CD4-positive, alpha-beta T cell treated with Interferon gamma for 1 hour (primary cell): ENCODE measurements around the gene CSTPP1.
A peak's percentile ranks its signal among the peaks of the same experiment; 100 is the strongest.

Experiments used
- DNase-seq: peaks from one replicate; pipeline ENCODE4 v3.0.0-alpha.2; 2020

The CSTPP1 gene, protein sequence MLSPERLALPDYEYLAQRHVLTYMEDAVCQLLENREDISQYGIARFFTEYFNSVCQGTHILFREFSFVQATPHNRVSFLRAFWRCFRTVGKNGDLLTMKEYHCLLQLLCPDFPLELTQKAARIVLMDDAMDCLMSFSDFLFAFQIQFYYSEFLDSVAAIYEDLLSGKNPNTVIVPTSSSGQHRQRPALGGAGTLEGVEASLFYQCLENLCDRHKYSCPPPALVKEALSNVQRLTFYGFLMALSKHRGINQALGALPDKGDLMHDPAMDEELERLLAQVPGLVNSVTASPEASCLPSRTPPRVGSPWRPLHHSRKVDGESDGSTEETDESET

DNA sequence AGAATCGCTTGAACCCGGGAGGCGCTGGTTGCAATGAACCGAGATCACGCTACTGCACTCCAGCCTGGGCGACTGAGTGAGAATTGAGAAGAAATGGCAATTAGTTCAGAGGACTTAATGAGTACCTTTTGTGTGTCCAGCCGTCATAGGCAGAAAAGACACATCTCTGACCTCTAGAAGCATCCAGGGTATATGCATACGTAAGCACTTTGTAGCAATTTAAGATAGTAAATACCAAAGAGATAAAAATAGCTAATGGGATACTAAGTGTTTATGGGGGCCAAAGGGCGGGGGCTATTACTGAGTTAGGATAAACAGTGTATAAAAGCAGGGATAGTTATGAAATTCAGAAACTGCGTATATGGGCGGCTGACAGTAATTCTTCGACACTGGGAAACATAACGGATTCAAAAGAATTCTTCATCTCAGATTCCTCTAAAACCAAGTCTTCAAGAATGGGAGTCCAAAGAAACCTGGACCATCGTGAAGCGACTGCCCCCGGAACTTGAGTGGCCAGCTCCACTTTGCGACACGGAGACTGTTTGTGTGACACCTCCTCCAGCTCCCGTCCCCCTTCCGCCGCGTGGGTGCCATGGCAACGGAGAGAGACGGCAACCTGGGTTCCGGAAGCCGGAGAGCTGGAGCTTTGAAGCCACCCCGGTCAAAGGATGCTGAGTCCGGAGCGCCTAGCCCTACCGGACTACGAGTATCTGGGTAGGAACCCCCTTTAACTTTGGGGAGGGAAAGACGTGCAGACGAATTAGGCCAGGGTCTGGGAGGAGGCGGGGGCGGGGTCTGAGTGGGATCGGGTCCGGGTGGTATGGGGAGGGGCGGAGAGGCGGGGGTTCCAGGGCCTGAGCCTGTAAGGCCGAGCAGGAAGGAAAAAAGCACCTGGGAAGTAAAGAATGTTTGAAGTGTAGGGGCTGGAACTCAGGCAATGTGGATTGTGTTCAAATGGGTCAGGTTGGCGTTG lies at the start of gene CSTPP1:
CSTPP1 (plus strand) TSS at position 624 of the 973 bp plus-strand sequence; CDS start at position 669, 45 bp downstream.
- peak; percentile 89 for DNase-seq

DNA sequence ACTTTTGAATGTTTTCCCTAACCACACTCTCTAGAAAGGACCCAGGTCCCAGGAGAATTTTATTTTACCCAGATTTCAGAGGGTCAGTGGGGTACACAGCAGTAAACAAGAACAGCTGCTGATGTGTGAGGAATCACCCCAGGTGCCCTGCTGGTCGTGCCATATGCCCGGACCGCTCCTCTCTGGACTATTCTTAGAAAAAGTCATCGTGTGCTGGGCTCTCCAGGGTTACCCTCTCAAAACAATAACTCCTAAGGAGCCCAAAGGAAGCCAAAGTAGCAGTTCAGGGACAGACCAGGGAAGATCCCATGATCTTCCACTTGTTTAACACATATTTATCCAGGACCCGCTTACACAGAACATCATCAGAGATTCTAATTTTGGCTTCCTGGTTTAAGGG lies 47.9 kb upstream of the CSTPP1 start:
- DNase-seq: no peak

DNA sequence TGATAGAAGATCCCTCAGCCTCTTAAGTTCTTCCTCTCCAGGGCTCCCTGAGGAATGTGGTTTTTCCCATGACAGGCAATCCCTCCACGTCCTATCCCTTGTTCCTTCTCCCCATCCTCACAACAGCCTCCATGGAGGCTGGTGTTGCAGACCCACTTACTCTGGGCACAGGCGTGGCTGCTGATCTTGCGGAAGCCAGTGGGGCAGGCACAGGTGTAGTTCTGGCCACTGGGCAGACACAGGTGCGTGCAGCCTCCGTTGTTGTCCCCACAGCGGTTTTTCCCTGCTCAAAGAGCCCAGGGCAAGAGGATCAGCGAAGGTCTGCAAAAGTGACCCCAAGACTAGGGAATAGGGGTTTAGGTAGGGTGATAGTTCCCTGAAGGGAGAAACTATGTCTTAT lies 47.3 kb upstream of the CSTPP1 start:
- no peak for DNase-seq

DNA sequence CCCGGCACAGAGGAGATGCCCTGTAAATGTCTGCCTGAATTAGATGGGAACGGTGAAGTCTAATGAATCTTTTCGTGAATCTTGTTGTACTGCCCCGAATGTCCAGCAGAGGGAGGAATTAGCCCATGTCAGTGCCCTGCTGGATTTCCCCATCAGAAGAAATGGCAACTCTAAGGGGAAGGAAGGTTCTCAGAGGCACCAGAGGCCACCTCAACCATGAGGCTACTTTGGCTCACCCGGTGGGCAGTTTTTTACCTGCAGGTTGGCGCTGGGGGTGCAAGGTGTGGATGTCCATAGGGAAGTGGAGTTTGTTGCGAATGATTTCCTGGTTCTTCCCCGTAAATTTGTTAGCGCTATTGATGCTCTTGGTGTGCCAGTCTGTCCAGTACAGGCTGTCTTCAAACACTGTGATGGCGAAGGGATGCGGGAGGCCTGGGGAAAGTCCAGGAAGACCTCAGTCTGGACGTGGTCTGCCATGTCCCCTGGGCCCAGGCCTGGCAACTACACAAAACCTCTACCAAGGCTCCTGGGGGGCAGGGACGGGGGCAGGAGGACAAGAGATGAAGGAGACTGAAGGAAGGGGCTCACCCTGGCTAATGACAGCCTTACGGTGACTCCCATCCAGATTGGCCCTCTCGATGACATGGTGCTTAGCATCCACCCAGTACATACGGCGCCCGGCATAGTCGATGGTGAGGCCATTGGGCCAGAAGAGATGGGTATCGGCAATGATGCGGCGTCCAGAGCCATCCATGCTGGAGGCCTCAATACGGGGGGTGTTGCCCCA lies 46.7 kb upstream of the CSTPP1 start:
- peak; percentile 56 for DNase-seq

DNA sequence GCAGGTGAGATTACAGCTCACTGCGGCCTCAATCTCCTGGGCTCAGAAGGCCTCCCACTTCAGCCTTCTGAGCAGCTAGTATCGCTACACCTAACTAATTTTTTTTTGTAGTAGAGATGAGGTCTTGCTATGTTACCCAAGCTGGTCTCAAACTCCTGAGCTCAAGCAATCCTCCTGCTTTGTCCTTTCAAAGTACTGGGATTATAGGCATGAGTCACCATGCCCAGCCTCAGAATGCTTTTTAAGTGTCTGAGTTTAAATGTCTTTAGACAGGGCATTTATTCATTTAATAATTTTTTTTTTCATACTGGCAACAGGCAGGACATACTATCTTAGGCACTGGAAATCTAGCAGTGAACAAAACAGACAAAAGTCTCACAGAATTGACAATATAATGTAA lies 45.9 kb upstream of the CSTPP1 start:
- DNase-seq: no peak

DNA sequence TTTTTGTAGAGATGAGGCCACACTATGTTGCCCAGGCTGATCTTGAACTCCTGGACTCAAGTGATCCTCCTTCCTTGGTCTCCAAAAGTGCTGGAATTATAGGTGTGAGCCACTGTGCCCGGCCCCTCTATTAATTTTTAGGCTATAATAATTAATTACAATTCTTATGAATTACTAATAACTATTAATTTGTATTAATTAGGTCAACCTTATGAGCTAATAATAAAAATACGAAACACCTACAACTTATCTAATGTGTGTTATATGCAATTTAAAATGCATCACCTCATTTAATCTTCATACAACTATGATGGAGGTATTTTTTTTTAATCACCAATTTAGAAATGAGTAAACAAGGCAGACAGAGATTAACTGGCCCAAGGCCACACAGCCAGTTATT lies 44.5 kb upstream of the CSTPP1 start:
- DNase-seq: no peak

DNA sequence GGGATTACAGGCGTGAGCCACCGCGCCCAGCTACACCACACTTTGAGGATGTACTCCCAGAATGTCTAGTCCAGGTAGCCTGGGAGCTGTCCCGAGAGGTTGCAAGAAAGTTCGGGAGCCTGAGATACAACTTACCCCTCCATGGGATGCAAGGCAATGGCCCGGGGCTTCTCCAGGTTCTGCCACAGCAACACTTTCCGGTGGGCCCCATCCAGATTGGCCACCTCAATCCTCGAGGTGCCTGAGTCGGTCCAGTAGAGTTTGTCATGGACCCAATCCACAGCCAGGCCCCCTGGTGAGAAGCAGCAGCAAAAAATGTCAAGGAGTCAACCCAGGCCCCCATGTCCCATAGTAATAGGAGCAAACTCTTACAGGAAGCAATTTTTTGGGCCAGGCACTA lies 43.7 kb upstream of the CSTPP1 start:
- DNase-seq: no peak

DNA sequence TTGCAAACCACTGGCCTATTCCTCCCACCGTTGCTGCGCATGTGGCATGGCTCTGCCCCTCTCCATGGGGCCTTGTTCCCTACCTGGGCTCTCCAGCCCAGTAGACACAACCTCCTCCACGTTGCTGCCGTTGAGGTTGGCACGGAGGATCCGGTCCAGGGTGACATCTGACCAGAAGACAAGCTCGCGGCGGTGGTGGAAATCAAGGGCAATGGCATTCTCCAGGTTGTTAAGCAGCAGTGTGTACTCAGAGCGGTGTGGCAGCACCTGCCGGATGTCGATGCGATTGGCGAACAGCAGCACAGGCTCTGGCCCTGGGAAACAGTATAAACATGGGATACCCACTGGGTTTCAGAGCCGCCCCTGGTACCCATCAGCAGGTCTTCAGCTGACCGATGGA lies 42.1 kb upstream of the CSTPP1 start:
- DNase-seq: no peak

DNA sequence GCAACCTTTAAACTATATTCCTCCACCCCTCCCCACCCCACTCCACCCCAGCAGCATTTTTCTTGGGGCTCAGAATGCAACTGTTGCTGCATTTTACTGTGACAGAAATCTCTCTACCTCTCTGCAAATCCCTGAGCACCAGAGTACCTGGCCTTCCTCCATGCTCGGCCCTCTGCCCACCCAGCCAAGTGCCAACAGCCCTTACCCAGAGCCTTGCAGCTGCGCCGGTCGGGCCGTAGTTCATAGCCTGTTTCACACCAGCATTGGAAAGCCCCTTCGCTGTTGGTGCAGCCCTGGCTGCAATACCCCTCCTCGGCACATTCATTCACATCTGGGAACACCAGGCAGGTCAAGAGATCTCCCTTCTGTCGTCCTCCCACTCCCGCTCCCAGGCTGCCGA lies 41.6 kb upstream of the CSTPP1 start:
- no peak for DNase-seq

DNA sequence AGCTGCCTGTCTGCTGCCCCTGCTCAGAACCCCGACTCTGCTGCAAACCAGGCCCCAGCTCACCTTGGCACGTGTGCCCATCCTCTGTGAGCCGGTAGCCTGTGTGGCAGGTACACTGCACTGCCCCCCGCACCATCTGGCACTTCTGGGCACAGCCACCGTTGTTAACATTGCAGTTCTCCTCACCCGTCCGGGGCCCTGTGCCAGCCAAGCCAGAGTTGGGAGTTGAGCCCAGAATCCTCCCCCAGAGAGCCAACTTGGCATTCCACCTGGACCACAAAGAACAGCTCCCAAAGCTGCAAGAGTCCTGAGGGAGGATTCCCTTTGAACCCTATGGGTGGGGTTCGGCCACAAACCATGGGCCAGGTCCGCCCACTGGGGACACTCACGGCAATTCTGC lies 40.7 kb upstream of the CSTPP1 start:
- no peak for DNase-seq

DNA sequence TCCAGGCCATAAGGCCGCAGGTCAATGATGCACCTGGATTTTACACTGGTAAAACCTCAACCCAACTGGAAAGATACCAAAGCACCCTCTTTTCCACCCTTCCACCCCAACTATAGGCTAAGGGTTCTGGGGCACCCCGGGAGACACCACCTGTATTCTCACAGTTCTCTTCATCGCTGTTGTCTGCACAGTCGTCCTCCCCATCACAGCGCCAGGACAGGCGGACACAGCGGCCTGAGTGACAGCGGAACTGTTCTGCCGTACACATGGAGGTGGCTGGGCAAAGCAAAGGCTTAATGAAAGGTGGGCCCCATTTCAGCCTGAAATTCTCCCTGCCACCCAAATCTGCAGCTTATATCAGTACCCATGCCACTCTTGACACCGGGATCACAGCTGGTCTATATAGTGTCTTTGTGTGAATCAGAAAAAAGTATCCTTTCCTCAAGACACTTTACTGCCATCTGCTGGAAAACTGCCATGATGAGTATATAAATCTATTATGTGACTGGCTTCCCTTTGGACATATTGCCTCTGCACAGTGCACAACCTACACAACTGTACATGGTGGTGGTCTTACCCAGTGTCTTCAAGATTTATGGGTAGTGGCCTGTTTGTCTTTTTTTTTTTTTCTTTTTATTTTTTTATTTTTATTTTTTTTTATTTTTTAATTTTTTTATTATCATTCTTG lies 39.7 kb upstream of the CSTPP1 start:
- no peak for DNase-seq

DNA sequence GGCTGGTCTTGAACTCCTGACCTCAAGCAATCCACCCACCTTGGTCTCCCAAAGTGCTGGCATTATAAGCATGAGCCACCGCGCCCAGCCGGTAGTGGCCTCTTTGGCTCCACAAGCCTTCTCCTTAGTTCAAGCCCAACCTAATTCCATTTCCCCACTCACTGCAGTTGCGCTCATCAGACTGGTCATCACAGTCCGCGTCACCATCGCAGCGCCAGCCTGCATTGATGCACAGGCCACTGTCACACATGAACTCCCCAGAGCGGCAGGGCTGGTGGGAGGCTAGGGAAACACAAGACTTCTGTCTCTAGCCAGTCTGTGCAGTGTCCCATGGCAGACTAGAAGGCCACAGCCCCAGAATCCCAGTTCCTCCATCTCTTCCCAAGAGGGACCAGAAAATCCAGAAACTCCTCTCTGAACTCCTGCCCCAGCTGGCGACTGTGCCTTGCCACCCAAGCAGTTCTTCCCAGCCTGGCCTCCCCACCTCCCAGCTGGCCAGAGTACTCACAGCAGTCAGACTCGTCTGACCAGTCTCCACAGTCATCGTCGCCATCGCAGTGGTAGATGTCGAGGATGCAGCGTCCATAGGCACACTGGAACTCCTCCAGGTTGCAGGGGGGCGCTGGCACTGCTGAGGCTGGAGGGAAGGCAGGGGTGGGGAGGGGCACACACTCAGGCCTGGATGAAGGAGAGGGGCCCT lies 38.0 kb upstream of the CSTPP1 start:
- no peak for DNase-seq

DNA sequence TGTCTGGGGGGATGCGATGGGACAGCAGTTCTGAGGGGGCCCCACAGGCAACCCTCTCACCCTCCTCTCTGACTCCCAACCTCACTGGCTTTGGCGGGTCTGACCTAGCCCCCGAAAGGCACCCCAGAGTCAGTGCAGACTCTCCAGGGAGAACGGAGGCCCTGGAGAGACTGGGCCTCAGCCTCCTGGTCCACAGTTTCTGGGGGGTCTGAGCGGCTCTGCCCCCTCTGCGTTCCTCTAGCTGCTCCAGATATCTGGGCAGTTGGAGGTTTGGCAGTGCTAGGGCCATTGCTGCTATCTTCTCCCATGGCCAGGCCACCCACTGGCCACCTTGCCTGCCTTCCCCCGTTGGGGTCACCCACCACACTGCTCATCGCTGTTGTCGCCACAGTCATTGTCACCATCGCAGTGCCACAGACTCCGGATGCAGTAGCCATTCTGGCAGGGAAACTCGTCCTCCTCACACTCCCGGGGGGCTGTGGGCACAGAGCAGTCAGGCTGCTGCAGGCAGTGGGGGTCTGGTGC lies 37.0 kb upstream of the CSTPP1 start:
- DNase-seq: no peak

DNA sequence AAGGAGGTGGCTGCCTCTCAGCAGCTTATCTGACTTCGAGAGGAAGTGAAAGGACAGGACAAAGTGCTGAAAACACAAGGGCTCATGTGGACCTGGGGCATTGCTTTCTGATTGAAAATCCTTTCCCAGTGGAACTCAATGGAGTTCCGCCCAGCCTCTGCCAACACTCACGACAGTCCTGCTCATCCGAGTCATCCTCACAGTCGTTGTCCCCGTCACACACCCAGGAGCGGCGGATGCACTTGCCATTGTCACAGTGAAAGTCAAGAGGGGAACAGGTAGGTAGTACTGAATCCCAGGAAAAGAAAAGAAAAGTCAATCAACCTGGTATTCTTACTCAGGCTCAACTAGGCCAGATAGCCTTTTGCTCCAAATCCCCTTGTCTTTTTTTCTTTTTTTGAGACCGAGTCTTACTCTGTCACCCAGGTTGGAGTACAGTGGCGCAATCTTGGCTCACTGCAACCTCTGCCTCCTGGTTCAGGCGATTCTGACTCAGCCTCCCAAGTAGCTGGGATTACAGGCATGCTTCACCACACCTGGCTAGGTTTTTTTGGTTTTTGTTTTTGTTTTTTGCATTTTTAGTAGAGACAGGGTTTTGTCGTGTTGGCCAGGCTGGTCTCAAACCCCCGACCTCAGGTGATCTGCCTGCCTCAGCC lies 36.3 kb upstream of the CSTPP1 start:
- DNase-seq: no peak

DNA sequence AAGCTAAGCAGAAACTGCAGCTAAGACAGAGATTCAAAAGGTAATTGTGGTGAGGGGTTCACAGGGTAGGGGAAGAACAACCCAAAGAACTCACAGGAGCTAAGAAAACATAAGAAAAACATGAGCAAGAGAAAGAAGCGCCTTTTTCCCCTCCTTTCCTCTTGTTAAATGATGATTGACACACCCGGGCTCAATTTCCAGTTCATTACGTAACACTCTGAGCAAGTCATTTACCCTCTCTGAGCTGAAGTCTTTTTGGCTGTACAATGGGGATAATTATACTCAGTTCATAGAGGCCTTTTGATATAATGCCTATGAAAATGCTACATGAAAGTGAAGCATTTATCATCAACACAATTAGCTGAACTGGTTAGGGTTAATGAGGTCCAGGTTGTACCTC lies 35.4 kb upstream of the CSTPP1 start:
- DNase-seq: no peak

DNA sequence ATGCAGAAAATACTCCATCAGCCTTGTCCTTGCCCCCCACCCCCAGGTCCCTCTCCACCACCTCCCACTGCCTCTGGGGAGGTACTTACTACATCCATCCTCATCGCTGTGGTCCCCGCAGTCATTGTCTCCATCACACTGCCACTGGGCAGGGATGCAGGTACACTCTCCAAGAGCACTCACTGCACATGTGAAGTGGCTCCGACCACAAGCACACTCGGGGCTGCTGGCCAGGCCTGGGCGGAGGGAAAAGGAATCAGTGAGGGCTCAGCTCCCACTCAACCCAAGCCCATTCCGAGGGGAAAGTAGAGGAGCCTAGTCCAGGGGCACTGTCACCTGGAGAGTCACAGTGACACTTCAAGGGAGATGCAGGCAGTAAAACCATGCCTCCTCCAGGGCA lies 33.9 kb upstream of the CSTPP1 start:
- DNase-seq: no peak

DNA sequence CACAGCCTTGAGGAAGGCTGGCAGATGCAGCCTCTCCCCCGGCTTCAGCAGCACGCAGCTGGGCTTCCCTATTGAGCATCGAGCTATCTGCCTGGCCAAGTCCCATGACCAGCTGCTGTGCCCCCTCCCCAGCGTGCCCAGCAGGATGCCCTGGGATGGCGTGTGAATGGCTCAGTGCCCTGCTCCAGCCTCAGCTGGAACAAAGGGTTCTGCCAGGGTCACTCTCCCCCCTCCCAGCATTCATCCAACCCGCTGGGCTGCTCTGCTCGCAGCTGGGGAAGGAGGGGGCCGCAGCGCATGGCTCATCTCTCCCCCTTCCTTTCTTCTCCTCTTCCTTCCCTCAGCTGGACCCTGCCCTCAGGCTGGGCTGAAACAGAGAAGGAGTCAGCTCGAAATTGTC lies 32.7 kb upstream of the CSTPP1 start:
- no peak for DNase-seq

DNA sequence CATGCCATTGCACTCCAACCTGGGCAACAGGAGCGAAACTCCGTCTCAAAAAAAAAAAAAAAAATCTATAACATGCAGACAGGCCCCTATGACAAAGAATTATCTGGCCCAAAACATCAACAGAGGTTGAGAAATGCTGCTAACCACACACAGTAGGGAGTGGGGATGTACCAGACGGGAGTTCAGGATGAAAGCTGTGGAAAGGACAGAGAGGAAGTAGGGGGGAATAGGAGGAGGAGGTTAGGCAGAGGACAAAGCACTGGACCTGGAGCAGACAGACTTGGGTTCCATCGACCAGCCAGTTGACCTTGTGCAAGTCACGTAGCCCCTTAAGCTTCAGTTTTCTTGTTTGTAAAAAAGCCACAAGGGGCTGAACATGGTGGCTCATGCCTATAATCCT lies 30.8 kb upstream of the CSTPP1 start:
- no peak for DNase-seq

DNA sequence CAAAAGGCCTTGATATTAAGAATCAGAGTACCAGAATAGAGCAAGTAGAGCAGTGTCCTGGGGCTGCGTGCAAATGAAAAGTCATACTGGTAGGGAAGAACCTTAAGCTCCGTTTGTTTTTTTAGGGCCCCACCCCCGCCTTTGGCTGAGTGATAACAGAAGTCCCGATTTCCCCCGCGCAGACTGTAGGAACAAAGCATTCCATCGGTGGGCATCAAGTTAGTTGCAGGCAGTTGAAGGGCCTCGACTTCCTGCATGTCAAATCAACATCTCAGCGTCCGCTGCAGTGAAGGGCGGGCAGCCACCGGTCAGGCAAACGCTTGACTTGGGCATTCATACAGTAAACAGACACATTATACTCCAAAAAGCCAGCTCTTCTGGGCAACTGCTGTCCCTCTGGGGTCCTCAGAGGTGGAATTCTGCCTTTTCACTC lies 29.9 kb upstream of the CSTPP1 start:
- no peak for DNase-seq

DNA sequence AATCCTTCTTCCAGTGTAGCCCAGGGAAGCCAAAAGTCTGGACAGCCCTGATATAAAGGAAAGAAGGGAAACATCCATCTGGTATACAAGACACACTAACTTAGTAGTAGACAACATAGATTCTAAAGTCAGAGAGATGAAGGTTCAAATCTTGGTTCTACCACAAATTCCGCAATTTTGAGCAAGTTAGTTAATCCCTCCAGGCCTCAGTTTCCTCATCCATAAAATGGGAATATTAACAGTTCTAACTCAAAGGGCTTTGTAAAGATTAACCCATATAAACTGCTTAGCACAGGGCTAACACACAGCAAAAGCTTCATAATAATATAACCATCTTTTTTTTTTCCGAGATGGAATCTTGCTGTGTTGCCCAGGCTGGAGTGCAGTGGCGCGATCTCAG lies 29.0 kb upstream of the CSTPP1 start:
- no peak for DNase-seq

DNA sequence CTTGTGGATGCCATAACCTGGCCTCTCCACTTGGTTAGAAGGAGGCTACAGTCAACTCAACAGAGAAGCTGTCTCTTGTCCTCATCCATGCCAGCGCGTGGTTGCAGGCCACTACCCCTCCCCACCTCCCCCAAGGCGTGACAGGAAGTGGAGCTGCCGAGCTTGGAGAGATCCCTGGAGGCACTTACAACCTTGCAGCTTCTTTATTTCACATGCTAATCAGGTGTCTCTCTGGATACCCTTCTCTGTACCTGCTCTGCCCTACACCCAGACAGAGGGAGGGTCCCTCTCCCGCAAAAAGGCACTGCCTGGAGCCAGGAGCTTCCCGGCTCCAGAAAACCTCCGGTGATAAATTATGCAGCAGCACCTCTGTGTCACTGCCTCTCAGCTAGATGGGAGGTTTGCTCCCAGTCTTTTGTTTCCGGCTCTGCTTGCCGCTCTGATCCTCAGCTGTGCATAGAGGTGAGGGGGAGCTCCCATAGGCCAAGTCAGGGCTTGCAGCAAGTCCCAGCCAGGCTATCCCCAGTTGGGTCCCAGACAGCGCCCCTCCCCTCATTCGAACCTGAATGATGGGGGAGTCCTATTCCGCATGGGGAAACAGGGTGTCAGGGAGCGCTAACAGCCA lies 23.9 kb upstream of the CSTPP1 start:
- DNase-seq: no peak
